ENCODE measurements around the gene FAM78A.

FAM78A gene

DNA sequence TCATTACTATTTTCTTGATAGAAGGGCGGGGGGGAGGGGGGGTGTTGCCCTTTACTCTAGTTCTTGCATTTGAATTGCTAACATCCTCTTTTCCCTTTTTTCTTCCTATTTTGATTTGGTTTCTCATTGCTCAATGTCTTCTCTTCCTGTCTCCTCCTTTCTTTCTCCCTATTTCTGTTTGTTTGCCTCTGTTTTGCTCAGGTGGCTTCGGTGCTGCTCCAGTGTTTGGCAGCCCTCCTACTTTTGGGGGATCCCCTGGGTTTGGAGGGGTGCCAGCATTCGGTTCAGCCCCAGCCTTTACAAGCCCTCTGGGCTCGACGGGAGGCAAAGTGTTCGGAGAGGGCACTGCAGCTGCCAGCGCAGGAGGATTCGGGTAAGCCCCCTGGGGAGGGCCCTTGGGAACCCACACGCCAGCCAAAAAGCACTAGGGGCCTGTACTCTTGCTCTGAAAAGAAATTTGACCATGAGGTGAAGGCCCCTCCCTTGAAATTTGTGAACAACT, 48.3 kb downstream of the FAM78A start:
- H3K4me3 ChIP-seq (replicated peaks; ENCODE audit: low read depth, low read length): no peak overlapping the region
- DNase-seq (ENCODE audit: low read depth): no peak
- TF ChIP-seq, protein P1, sequence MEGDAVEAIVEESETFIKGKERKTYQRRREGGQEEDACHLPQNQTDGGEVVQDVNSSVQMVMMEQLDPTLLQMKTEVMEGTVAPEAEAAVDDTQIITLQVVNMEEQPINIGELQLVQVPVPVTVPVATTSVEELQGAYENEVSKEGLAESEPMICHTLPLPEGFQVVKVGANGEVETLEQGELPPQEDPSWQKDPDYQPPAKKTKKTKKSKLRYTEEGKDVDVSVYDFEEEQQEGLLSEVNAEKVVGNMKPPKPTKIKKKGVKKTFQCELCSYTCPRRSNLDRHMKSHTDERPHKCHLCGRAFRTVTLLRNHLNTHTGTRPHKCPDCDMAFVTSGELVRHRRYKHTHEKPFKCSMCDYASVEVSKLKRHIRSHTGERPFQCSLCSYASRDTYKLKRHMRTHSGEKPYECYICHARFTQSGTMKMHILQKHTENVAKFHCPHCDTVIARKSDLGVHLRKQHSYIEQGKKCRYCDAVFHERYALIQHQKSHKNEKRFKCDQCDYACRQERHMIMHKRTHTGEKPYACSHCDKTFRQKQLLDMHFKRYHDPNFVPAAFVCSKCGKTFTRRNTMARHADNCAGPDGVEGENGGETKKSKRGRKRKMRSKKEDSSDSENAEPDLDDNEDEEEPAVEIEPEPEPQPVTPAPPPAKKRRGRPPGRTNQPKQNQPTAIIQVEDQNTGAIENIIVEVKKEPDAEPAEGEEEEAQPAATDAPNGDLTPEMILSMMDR (IDR thresholded peaks at IDR 0.05; ENCODE audit: low read length, missing control alignments): no peak

DNA sequence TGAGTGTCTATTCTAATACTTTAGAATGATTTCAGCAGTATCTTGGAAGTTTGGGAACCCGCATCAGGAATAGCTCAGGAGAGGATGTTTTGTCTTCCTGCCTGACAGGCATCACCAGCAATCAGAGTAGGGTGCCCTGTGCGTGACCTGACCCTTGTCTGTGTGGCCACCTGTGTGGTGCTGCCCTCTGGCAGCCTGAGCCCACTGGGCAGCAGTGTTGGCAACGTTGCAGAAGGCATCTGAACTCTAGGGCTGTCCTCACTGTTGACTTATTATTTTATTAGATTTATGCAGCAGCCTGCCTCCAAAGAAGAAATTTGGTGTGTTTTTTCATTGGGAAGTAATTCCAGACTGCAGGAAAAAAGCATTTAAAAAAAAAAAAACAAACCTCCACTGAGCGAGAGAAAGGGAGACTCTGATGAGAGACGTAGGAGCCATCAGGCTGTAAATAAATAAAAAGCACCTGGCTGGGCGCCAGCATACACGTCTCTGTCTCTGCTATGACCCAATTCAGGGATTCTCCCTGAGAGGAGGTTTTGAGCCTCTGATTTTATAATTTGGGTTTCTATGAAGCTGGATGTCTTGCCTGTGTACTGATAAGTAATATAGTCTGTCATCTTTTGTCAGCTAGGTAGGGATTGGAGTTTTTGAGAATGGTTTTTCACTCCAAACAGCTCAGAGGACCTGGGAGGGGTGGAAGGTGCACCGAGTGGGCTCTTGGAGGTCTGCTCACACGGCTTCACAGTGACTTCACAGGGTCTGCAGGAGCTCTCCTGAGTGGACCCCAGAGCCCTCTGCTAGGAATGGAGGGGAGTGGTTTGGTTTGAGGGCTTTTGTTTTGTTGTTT, 49.0 kb downstream of the FAM78A start:
- H3K4me3 ChIP-seq (replicated peaks; ENCODE audit: low read depth, low read length): no peak overlapping the region
- TF ChIP-seq, protein P1 (IDR thresholded peaks at IDR 0.05; ENCODE audit: low read length, missing control alignments): no peak

DNA sequence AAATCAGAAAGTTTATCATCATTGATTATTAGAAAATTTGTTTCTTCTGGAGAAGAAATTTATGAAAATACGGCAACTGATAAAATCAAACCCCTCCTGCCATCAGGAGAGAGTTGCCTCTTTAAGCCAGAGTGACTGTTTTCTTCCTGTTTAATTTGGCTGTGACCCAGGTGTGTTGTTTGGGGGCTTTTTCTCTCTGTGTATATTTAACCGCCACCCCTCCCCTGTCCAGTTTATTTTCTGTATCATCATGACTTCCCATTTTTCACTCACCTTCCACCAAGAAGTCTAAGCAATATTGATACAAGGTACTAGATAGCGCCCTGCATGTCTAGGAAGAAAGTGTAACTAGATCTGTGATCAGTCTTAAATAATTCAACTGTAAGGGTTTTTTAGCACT, 50.1 kb downstream of the FAM78A start:
- TF ChIP-seq, protein P1 (IDR thresholded peaks at IDR 0.05; ENCODE audit: low read length, missing control alignments): no peak
- no peak overlapping the region for H3K4me3 ChIP-seq (replicated peaks; ENCODE audit: low read depth, low read length)
- no peak for DNase-seq (ENCODE audit: low read depth)

More for the DNA sequence above, 49.0 kb downstream of the FAM78A start:
- peak; percentile 47 for DNase-seq (ENCODE audit: low read depth)

DNA sequence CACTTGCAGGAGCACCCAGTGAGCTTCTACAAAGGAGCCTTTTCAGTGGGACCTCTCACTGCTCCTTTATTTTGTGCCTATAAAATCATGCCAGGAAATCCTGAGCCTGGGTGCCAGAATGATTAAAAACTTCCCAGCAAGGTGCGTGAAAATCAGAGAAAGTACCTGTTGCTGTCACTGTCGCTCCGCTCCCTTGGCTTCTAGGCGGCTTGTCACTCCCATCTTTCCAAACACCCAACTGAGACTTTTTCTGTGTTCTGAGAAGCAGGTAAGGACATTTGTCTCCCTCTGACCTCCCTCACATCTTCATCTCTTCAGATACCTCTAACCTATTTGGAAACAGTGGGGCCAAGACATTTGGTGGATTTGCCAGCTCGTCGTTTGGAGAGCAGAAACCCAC, 53.9 kb downstream of the FAM78A start:
- H3K4me3 ChIP-seq (replicated peaks; ENCODE audit: low read depth, low read length): no peak overlapping the region
- TF ChIP-seq, protein P1 (IDR thresholded peaks at IDR 0.05; ENCODE audit: low read length, missing control alignments): no peak
- DNase-seq (ENCODE audit: low read depth): no peak

DNA sequence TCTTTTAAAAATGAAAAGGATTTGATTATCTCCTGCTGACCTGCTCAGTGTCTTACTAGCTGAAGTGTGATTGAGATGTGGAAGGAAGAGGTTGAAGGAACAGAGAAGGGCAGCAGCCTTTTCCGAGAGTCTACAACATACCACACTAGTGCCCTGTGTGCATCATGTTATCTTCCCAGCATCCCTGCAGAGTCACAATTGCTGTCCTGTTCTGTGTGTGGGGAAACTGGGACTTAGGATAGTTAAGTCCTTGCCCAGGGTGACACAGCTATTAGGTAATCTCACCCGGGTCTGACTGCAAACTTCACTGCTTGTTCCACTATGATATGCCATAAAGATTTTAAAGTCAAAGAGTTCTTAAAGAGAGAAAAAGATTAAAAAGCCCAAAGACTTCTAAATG, 55.8 kb downstream of the FAM78A start:
- no peak for DNase-seq (ENCODE audit: low read depth)
- no peak overlapping the region for H3K4me3 ChIP-seq (replicated peaks; ENCODE audit: low read depth, low read length)
- TF ChIP-seq, protein P1 (IDR thresholded peaks at IDR 0.05; ENCODE audit: low read length, missing control alignments): no peak

DNA sequence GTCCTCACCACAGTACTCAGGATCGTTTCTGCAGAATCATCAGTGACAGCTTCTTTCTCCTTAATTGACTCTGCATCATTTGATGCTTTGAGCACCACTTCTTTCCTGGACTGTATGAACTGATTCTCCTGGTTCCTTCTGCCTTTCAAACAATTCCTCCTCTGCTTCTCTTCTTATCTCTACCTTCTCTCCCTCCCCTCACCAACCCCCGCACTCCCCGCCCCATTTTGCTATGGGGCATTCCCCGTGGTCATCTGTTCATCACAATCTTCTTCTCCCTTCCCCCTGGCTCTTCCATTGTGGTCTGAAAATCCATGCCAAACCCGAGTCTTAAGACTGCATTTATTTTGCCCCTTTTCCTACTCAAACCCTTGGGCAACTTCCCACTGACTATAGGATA, 57.9 kb downstream of the FAM78A start:
- no peak for DNase-seq (ENCODE audit: low read depth)
- TF ChIP-seq, protein P1 (IDR thresholded peaks at IDR 0.05; ENCODE audit: low read length, missing control alignments): no peak
- H3K4me3 ChIP-seq (replicated peaks; ENCODE audit: low read depth, low read length): no peak overlapping the region

Measured in fibroblast of pulmonary artery (primary cell).